GM12865 (cell line): Measurements from ENCODE around the gene DIS3L2.

ENCODE experiments used
- DNase-seq: peaks from one replicate; pipeline ENCODE4 v3.0.0; 2010; ENCODE audit warnings: low read depth
- H3K4me3 ChIP-seq: 2 replicates; pipeline ENCODE4 v1.5.1; 2011; ENCODE audit warnings: mild to moderate bottlenecking, low read depth, low read length, control low read depth
- TF ChIP-seq, protein P1 (sequence below): IDR thresholded peaks from 2 replicates; pipeline ENCODE4 v1.5.1; 2011; ENCODE audit warnings: low read length, control low read depth, low read depth, inconsistent platforms; ENCODE audit not compliant: insufficient read depth; ENCODE audit errors: missing control alignments

Gene DIS3L2

DNA sequence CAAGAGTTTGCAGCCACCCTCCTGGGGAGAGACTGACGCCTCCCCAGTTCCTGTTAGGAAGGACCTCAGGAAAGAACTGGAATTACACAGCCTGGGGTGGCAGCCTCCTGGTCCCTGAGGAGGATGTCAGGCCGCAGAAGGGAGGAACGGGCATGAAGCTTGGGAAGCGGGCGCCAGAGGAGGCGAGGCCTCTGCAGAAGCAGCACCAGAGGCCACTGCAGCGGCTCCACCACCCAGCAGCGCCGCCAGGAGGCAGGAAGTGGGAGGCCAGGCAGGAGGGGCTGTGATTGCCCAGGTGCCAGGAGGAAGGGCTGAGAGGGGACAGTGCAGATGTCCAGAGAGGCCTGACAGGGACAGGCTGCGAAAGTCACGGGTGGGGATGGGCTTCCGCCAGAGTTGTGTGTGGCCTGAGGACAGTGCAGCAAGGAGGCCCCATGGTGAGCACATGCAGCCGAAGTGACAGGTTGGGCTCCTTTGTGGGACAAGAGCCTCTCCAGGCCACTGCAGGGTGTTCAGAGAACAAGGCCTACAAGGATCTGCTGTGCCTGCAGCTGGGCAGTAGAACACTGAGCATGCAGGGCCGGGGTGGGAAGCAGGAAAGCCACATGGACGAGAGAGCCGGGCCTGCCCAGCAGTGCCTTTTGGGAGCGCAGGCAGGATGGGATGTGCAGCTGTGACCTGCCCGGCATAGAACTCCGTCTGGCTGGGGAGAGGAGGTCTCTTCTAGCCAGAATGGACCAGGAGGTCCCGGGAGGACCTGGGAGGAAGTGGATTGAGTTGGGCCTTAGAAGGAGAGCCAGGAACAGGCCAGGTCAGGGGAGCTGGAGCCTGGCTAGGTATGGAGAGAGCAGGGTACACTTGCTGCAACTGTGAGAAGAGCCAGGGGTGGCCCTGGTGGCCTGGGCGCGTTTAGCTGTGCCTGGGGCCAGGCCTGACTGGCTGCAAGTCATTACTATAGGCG, 377.9 kb downstream of the DIS3L2 start:
- DNase-seq = no peak
- no peak overlapping the region for H3K4me3 ChIP-seq
- TF ChIP-seq, protein P1, sequence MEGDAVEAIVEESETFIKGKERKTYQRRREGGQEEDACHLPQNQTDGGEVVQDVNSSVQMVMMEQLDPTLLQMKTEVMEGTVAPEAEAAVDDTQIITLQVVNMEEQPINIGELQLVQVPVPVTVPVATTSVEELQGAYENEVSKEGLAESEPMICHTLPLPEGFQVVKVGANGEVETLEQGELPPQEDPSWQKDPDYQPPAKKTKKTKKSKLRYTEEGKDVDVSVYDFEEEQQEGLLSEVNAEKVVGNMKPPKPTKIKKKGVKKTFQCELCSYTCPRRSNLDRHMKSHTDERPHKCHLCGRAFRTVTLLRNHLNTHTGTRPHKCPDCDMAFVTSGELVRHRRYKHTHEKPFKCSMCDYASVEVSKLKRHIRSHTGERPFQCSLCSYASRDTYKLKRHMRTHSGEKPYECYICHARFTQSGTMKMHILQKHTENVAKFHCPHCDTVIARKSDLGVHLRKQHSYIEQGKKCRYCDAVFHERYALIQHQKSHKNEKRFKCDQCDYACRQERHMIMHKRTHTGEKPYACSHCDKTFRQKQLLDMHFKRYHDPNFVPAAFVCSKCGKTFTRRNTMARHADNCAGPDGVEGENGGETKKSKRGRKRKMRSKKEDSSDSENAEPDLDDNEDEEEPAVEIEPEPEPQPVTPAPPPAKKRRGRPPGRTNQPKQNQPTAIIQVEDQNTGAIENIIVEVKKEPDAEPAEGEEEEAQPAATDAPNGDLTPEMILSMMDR = no peak

DNA sequence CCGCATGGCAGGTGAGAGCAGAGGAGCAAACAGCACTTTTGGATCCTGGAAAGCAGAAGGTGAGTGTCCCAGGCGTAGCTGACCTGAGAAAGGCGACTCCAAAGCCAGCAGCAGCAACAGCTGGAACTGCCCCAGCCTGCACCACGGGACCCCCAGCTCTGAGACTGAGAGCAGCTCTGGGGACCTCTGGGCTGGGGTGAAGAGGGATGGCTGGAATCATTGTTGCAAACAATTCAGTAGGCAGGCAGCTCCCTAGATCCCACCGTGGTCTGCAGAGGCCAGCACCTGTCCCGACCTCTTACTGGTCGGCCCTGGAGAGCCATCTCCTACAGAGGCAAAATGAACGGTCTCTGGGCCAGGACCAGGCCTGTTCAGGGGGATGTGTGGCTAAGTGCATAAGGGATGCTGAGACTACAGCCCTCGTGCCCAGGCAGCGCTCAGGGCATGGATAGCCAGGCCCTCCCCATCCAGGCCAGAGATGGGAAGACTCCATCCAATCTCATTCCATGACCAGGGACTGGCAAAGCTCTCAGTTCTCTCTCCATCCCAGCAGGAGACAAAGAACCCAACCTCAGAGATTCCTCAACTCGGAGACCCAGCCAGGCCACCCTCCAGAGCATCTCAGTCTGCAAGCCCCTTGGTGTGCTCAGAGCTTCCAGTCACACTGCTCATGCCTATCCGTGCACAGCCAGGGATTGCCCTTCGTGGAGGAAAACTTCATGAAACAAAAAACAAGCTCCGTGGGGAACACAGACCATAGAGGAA, 378.8 kb downstream of the DIS3L2 start:
- H3K4me3 ChIP-seq = no peak overlapping the region
- no peak for DNase-seq
- TF ChIP-seq, protein P1 = no peak

DNA sequence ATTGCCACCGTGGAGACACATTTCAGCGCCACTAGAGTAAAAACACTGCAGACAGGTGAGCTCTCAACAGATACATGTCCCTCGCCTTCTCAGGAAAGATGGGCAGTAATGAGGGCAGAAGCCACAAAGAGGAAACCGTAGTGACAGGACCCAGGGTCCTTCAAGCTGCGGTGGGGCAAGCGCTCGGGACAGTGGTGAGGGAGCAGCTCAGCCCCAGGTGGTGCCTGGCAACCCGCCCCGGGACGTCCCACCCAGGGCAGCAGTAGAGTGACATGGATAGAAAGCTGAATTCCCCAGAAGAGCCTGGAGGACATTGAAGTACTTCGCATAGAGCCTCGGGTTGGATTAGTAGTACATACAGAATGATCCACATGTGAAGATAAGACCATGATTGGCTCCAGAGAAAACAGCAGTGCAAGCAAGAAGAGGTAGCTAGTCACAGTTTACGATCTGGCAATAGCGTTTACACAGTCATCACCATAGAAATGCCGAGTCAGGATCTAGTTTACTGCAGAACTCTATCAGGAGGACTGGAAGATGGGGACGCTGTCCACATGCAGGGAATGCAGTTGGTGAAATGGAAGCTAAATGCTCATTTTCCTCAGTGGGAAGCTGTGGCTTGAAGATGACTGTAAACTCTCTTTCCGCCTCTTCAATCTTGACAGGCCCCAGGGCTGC, 379.7 kb downstream of the DIS3L2 start:
- DNase-seq = no peak
- H3K4me3 ChIP-seq = no peak overlapping the region
- TF ChIP-seq, protein P1 = no peak

DNA sequence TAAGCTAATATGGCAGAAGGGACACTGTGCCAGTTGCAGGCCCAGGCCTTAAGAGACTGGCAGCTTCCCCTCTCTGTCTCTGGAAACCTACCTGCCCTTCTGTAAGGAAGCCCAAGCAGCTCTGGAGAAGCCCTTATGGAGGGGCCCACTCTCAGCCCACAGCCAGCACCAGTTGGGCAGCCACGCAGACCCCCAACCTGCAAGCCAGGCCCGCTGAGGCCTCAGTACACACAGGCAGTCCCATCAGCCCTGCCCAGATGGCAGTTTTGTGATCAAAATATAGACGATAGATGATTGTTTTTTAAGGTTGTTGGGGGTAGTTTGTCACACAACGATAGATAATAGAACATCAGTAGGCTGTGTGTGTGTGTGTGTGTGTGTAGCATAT, 380.2 kb downstream of the DIS3L2 start:
- TF ChIP-seq, protein P1 = no peak
- H3K4me3 ChIP-seq = no peak overlapping the region
- DNase-seq = no peak

DNA sequence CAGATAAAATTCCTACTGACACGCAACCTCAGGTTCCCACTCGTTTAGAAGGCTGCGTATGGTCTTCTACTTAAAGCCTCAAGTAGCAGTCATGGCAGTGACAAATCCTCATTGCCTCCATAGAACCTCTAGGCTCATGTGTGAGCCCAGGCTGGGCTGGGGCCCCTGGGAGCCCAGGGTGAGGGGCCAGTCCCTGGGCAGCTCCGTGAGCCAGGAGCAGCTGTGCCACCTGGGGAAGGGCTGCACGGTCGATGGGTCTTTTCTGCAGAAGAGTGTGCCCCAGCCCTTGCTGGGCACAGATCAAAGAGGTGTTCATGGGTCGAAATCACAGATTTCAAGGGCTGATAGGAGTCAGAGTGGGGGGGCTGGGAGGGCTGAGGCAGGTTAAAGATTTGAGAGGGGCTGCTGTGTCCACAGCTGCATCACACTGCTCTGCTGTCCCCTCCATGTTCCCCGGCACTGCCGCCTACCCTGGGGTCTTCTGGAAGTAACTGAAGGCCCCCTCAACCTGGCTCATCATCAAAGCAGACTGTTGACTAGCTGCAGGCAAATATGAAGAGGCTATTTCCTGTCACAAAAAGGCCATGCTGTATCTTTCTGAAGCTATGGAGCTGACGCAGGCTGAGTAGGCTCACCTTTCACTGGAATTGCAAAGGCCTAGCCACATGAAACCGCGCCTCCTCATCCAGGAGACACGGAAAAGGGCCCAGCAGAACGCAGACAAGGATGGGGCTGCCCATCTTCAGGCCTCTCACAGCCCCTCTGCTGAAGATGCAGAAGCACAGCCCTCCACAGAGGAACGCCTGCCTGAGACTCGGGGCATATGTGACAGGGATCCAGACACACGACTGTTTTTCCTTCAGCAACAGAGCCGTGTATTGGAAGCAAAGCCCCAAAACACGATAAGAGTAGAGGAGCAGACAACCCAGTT, 381.4 kb downstream of the DIS3L2 start:
- no peak overlapping the region for H3K4me3 ChIP-seq
- TF ChIP-seq, protein P1 = no peak
- DNase-seq = no peak

DNA sequence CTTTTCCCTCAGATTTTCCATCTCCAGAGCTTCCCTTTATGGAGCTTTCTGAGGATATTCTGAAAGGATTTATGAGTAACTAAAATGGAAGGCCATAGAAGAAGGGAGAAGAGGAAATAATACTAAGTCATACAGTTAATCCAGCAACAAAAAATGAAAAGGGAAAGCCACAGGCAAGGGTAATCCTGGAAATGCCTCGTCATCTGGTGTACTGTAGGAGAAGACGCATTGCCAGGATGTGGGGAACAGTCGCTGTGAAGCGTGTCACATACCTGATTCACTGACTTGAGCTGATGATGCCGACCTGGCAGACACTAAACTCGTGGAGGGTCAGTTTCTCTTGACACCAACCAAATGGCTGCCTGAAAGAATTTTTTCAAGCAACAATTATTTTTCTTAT, 382.3 kb downstream of the DIS3L2 start:
- H3K4me3 ChIP-seq = no peak overlapping the region
- TF ChIP-seq, protein P1 = no peak
- DNase-seq = no peak
